GM18870 (cell line): ENCODE data around the gene WDFY4.

Experiments used
- ATAC-seq: cut with Tn5 transposase; IDR thresholded peaks from one replicate; pipeline ENCODE4 v1.9.1; 2021; ENCODE audit warnings: moderate library complexity; ENCODE audit not compliant: unreplicated experiment

The WDFY4 gene

DNA sequence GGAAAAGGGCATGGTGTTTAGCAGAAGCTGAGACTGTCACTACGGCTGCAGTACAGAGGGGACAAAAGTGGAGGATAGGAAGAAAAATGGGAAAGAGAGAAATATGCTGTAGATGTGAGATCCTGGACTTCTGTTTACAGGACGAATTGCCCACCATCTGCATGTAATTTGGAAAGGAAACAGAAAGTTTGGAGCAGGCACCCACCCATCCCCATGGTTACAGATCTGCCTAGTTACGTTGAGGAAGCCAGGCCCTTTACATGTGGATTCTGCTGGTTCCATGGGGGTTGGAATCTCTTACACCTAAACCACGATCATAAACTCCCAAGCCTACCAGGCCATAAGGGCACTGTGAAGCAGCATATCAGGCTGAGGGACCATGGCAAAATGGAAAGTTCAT is 84.3 kb downstream of the WDFY4 start:
- no peak for ATAC-seq

GRCh38 chr10:48769706-48770435 is 85.2 kb downstream of the WDFY4 start:
- ATAC-seq = no peak

GRCh38 chr10:48770561-48771089 is 86.0 kb downstream of the WDFY4 start:
- ATAC-seq = no peak

- ATAC-seq = no peak
Measured at GRCh38 chr10:48771234-48771633, 86.6 kb downstream of the WDFY4 start.

DNA sequence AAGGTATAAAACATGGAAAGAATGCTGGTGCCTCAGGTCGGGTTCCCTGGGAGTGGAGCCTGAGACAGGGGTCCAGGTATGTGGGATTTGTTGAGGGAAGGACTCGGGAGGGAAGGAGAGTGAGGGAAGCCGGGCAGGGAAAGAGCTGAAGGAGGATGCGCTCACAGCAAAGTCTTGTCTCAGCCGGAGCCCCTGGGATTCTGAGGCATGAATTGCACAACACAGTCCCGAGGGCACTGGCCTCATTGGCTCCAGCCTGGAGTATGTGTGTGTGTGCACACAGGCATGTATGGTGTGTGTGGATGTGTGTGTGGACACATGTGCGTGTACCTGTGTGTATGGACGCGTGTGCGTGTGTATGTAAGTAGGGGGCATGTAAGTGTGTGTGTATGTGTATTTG is 87.4 kb downstream of the WDFY4 start:
- no peak for ATAC-seq

DNA sequence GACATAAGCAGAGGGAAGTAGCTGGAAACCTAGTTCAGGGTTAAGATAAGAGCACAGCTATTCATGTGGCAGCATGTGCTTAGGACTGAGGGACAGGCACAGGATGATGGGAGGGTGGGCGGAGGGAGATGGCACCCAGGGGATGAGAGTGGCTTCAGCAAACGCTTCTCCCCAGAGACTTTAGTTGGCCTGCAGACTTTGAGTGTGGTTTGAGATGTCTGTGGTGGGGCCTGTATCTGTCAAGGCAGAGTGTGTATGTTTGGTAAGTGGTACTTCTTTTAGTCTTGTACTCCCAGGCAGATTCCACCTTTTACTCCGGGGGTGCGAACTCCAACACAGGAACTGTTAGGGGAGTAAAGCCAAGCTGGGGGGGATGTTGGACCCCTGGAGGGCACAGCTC is 88.9 kb downstream of the WDFY4 start:
- no peak for ATAC-seq

- no peak for ATAC-seq
Measured at GRCh38 chr10:48774416-48775205, 89.9 kb downstream of the WDFY4 start.

DNA sequence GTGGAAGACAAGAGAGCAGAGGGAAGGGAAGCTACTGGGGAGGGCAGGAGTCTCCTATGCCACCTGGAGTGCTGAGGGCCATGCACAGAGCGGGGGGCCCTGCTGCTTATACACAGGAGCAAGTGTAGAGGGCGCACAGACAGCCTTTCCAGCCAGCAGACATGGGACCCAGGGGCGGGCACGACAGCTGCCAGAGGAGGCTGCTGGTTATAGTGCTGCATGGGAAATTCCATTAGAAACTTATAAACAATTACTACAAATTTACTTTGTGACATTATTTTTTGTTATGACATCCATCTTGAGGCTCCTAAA is 90.5 kb downstream of the WDFY4 start:
- no peak for ATAC-seq

- ATAC-seq = no peak
Measured at GRCh38 chr10:48776005-48776522, 91.4 kb downstream of the WDFY4 start.

DNA sequence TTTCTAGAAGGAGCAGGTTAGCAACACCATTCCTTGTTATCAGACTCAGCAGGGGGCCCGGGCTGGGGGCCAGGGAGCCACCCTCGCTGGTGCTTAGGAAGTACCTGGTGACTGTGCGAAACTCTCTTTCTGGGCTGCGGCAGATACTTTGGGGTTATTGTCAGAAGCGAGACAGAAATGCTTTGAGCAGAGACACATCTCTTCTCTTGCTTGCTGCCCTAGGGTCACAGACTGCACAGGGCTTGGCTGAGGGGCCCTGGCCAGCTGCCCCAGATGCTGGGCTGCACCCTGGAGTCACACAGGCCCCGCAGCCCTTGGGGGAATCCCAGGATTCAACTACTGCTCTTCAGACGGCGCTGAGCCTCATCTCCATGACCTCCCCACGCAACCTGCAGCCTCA is 91.9 kb downstream of the WDFY4 start:
- no peak for ATAC-seq

- no peak for ATAC-seq
Measured at GRCh38 chr10:48777110-48777509, 92.4 kb downstream of the WDFY4 start.

DNA sequence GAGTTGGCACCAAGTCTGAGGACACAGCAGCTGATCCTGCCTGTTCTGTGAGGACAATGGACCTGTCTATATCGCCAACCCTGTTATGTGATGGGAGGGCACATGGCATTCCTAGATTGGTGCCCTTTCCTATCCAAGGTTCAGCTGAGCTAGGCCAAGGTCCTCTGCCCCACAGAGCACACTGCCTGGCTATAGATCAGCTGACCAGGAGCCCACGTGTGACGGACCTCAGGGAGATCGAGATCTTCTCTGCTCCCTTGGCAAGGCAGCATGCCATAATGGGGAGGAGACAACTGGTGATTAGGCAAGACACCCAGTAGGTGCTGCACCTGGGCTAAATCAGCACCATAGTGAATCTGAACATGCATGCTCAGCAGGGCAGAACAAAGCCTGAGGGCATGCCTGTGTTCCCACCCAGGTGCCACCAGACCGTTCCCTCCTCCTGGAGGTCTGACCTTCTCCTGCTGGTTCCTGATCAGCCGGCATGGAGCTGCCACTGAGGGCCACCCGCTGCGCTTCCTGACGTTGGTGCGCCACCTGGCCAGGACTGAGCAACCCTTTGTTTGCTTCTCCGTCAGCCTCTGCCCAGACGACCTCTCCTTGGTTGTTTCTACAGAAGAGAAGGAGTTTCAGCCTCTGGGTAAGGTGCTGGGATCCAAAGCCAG is 93.7 kb downstream of the WDFY4 start:
- ATAC-seq = no peak

GRCh38 chr10:48779077-48779476 is 94.4 kb downstream of the WDFY4 start:
- ATAC-seq = no peak

DNA sequence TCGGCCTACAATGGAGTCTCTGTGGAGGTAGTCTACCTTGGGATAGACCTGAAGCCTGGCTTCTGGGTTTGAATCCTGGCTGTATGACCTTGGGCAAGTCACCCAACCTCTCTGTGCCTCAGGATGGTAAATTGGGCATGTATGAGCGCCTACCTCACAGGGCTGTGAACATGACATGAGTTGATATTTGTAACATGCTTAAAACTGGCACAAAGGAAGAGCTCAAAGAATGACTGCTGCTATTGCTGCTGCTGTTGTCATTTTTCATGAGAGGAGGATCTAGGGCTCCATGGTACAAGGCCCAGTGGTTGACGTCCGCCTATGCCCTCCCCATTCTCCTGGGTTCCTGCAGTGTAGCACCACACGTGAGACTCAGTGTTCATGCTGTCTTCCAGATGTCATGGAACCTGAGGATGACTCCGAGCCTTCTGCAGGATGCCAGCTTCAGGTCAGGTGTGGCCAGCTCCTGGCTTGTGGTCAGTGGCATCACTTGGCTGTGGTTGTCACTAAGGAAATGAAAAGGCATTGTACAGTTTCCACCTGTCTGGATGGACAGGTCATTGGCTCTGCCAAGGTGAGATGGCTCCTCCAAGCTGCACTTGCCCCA is 95.0 kb downstream of the WDFY4 start:
- ATAC-seq = no peak

GRCh38 chr10:48780341-48780740 is 95.7 kb downstream of the WDFY4 start:
- no peak for ATAC-seq

GRCh38 chr10:48782386-48782785 is 97.7 kb downstream of the WDFY4 start:
- no peak for ATAC-seq

- ATAC-seq = no peak
Measured at GRCh38 chr10:48784031-48784430, 99.4 kb downstream of the WDFY4 start.

DNA sequence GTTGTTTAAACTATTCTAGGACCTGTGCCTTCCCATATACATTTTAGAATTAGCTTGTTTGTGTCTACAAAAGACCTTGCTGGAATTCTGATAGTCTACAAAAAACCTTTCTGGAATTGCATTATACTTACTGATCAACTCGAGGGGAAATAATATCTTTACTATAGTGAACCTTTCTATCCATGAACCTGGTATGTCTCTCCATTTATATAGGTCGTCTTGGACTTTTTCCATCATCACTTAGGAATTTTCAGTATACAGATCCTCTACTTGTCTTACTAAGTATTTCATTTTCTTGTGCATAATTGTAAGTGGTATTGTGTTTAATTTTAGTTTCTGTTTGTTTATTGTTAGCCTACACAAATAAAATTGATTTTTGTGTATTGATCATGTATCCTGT is 101.1 kb downstream of the WDFY4 start:
- no peak for ATAC-seq

DNA sequence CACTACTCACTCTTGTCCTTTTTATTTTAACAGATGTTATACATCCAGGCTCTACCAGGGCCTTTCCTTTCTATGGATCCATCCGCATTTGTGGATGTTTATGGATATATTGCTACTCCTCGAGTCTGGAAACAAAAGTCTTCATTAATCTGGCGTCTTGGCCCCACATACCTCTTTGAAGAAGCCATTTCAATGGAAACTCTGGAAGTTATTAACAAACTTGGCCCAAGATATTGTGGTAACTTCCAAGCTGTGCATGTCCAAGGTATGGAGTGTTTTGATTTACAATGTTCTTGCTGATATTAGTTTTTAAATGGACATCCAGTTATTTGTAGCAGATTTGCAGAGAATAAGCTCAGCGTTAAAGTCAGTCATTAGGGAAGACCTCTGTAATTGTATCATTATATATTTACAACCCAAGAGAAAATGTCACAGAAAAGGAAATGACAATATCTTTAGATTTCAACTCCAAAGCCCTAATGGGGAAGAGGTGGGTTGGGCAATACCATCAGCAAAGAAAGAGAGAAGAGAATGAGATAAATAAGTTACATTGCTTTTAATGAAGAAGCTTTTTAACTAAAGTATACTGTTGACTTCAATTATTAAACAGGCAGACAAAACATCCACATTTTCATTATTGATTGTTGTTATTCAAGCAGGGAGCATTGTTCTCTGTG is 102.1 kb downstream of the WDFY4 start:
- ATAC-seq = no peak

- no peak for ATAC-seq
Measured at GRCh38 chr10:48788554-48788953, 103.9 kb downstream of the WDFY4 start.
